Lower leg skin (tissue), 4 donors: ENCODE data around the gene S100P. TPM values are rescaled to one million over a fixed set of nuclear protein-coding genes. Genes with fewer than 3 reads are reported as not detected.

ENCODE experiments used
- DNase-seq, 2 donors: peaks; one replicate each; pipeline ENCODE4 v3.0.0-alpha.2; 2019; ENCODE audit warnings: low spot score in 2 of 2
- H3K4me3 ChIP-seq: fragments of 200-600 bp; sonication (generic); 2 replicates; pipeline ENCODE4 v1.5.1; 2017; ENCODE audit warnings: mild to moderate bottlenecking, low read depth; ENCODE audit not compliant: poor library complexity, severe bottlenecking
- CTCF ChIP-seq, 3 donors: fragments of 450-650 bp; IDR thresholded peaks; one replicate each; pipeline ENCODE4 v1.5.1; 2016; ENCODE audit warnings: antibody characterized with exemption in 3 of 3, mild to moderate bottlenecking in 3 of 3, moderate library complexity in 2 of 3
- POLR2A ChIP-seq, 2 donors: fragments of 450-650 bp; IDR thresholded peaks; one replicate each; pipeline ENCODE4 v1.6.1; 2016 to 2017; ENCODE audit warnings: antibody characterized with exemption in 2 of 2, mild to moderate bottlenecking in 1 of 2, moderate library complexity in 1 of 2
- WGBS, 2 donors: methylation state at CpG; one replicate each; pipeline ENCODE4 v1.1.5; 2018; 5-methylcytosine and 5-hydroxymethylcytosine counted together
- intact Hi-C: fragments of 100-400 bp; cut with DNase I; formaldehyde crosslinking; loops from one replicate; pipeline ENCODE4 v1.15.0; 2023; ENCODE audit warnings: low total_unique reads
- total RNA-seq, 4 donors: library from RNA; depleted of rRNA; stranded (reverse); fragments of >200 nt; gene quantifications; one replicate each; pipeline ENCODE4 v1.1.0, GENCODE V29; 2016

The S100P gene
- total RNA-seq, 4 donors from 2014 or later: 5.3 to 43.7 (median 15.7) TPM

GRCh38 chr4:6728320-6729029 is 34.8 kb downstream of the S100P start:
- intact Hi-C loops: loop anchor here (5.0 to 10.0 kb wide), 2 partner anchors 346 to 364 kb away; no protein-coding TSS in a partner anchor
- WGBS, 2 donors: 86 to 92% methylated on average over 15 of the region's 15 CpGs
- H3K4me3 ChIP-seq: no peak overlapping the region

DNA sequence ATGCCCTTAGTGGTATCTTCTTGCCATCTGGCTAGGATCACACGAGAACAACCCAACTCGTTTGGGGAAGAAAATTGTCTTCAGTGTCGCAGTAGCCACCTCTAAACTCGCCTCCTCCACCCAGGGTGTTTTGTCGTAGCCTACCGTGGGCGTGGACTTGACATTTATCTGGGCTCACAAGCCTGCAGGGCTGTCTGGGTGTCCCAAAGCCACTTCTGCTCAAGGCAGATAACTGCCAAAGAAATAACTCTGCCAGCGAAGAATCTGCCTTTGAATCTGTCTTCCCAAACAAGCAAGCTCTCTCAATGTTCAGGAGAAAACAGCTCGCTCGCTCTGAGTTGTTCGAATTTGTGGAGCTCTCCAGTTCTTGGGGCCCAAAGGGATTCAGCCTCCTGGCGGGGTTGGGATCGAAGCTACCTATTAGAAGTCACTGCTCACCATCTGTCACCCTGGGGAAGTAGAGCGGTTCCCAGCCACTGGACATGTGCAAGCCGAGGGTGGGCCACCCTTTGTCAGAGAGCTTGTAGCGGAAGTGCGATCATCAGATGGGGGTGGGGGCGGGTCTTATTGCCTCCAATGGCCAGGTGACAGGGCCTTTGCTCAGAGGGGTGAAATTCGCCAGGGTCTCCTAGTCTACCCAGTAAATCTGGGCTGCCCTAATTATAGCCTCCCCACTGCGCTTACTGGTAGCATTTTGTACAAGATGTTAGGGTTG is 37.1 kb downstream of the S100P start:
- no peak overlapping the region for H3K4me3 ChIP-seq
- intact Hi-C loops: no loop called here
- no peak for TF ChIP-seq CTCF (IDR thresholded peaks at IDR 0.05)
- no peak for TF ChIP-seq POLR2A (IDR thresholded peaks at IDR 0.05)
- peak in 1 of 2 donors; percentile 85 for DNase-seq
- 65 to 67% methylated on average over 20 of the region's 20 CpGs for WGBS, 2 donors

More at GRCh38 chr4:6728320-6729029, 34.8 kb downstream of the S100P start:
- TF ChIP-seq POLR2A (IDR thresholded peaks at IDR 0.05) (no peak), CTCF (IDR thresholded peaks at IDR 0.05) (no peak)
- no peak for DNase-seq

- WGBS, 2 donors: 96 to 97% methylated on average over 8 of the region's 8 CpGs
Measured at GRCh38 chr4:6731318-6731675, 37.6 kb downstream of the S100P start.

GRCh38 chr4:6731780-6732179 is 38.1 kb downstream of the S100P start:
- WGBS, 2 donors: 81 to 91% methylated on average over 6 of the region's 6 CpGs
- TF ChIP-seq CTCF (IDR thresholded peaks at IDR 0.05) (no peak), POLR2A (IDR thresholded peaks at IDR 0.05) (no peak)
- intact Hi-C loops: no loop called here
- DNase-seq: peak in 1 of 2 donors; percentile 65
- H3K4me3 ChIP-seq: no peak overlapping the region

More at GRCh38 chr4:6731318-6731675, 37.6 kb downstream of the S100P start:
- no peak overlapping the region for H3K4me3 ChIP-seq
- peak in 1 of 2 donors; percentile 75 for DNase-seq
- no peak for TF ChIP-seq CTCF (IDR thresholded peaks at IDR 0.05)
- TF ChIP-seq POLR2A (IDR thresholded peaks at IDR 0.05): no peak
- intact Hi-C loops: no loop called here

- WGBS, 2 donors: 66 to 68% methylated on average over 5 to 18 of the region's 21 CpGs
- TF ChIP-seq POLR2A (IDR thresholded peaks at IDR 0.05) (no peak), CTCF (IDR thresholded peaks at IDR 0.05) (no peak)
- intact Hi-C loops: no loop called here
- peak in 1 of 2 donors; percentile 90 for DNase-seq
- no peak overlapping the region for H3K4me3 ChIP-seq
Measured at GRCh38 chr4:6732441-6733357, 39.0 kb downstream of the S100P start.
